Stomach (tissue), 9 donors: ENCODE data around the gene HNRNPA2B1. TPM values are rescaled to one million over a fixed set of nuclear protein-coding genes. Genes with fewer than 3 reads are reported as not detected.
"Not testable (repeated sequence)": the region's sequence is repeated elsewhere in the genome, so short reads cannot be mapped to it uniquely, and the experiment has no call there.

Experiments
- DNase-seq, 2 donors: peaks; one replicate each; pipeline versions ENCODE4 v3.0.0 to v3.0.0-alpha.2; 2013 to 2019
- H3K27ac ChIP-seq, 5 donors: fragments of 200-600 bp in 4 of 5; sonication (generic) in 4 of 5; one replicate each; pipeline ENCODE4 v1.5.1; 2013 to 2019; ENCODE audit warnings: mild to moderate bottlenecking in 1 of 5, moderate library complexity in 1 of 5
- H3K27me3 ChIP-seq, 3 donors: fragments of 200-600 bp; sonication (generic); one replicate each; pipeline ENCODE4 v1.5.1; 2017 to 2019; ENCODE audit warnings: mixed run types in 1 of 3
- H3K36me3 ChIP-seq, 4 donors: fragments of 200-600 bp; sonication (generic); 1 replicate in 3 of 4; 2 replicates in 1 of 4; pipeline ENCODE4 v1.5.1; 2016 to 2019
- H3K4me1 ChIP-seq, 4 donors: fragments of 200-600 bp; sonication (generic); one replicate each; pipeline ENCODE4 v1.5.1; 2016 to 2019
- H3K4me3 ChIP-seq, 4 donors: fragments of 200-600 bp; sonication (generic) in 3 of 4; one replicate each; pipeline ENCODE4 v1.5.1; 2016 to 2019; ENCODE audit warnings: mild to moderate bottlenecking in 1 of 4
- H3K9me3 ChIP-seq, 4 donors: fragments of 200-600 bp; sonication (generic); one replicate each; pipeline ENCODE4 v1.5.1; 2016 to 2019
- EP300 ChIP-seq: sonication (generic); formaldehyde crosslinking; IDR thresholded peaks from one replicate; pipeline ENCODE4 v1.6.1; 2017; ENCODE audit warnings: antibody characterized with exemption
- POLR2A ChIP-seq, 4 donors: fragments of 450-650 bp; IDR thresholded peaks; one replicate each; pipeline ENCODE4 v1.6.1; 2016; ENCODE audit warnings: antibody characterized with exemption in 4 of 4, control low read depth in 2 of 4, mild to moderate bottlenecking in 1 of 4, moderate library complexity in 1 of 4
- POLR2AphosphoS5 ChIP-seq, 3 donors: sonication (generic); formaldehyde crosslinking; IDR thresholded peaks; one replicate each; pipeline ENCODE4 v1.6.1; 2016; ENCODE audit warnings: antibody characterized with exemption in 3 of 3
- WGBS, 5 donors: extraction: QIAGEN DNeasy Blood & Tissue Kit in 3 of 5; methylation state at CpG; one replicate each; pipeline versions ENCODE4 v1.1.5 to v1.1.7; 2013 to 2018; 5-methylcytosine and 5-hydroxymethylcytosine counted together
- intact Hi-C: fragments of 100-400 bp; cut with DNase I; formaldehyde crosslinking; loops from one replicate; pipeline ENCODE4 v1.15.1; 2023; ENCODE audit warnings: low total_unique reads
- polyA plus RNA-seq, 3 donors: library from polyadenylated mRNA; stranded (reverse); fragments of 200-250 nt; gene quantifications; one replicate each; pipeline ENCODE4 v1.2.3, GENCODE V29; 2013
- total RNA-seq, 5 donors: library from RNA; depleted of rRNA; stranded (reverse); fragments of >200 nt; gene quantifications; one replicate each; pipeline versions ENCODE4 v1.1.0 to v1.2.3, GENCODE V29; 2014 to 2016
- TF ChIP-seq, protein P1 (sequence below), 7 experiments: fragments of 450-650 bp in 4 of 7; fragments of 200-600 bp in 3 of 7; sonication (generic) in 3 of 7; IDR thresholded peaks; one replicate each; pipeline ENCODE4 v1.5.1; 2016 to 2019; ENCODE audit warnings: antibody characterized with exemption in 7 of 7, control low read depth in 2 of 7, mild to moderate bottlenecking in 1 of 7
- donor health status: healthy with polysubstance abuse.
- donor health status: Bipolar disorder and iron deficiency.
- donor health status: healthy.

The HNRNPA2B1 gene
- total and polyA plus RNA-seq, 8 donors, result 142 to 464 (median 304) TPM

DNA sequence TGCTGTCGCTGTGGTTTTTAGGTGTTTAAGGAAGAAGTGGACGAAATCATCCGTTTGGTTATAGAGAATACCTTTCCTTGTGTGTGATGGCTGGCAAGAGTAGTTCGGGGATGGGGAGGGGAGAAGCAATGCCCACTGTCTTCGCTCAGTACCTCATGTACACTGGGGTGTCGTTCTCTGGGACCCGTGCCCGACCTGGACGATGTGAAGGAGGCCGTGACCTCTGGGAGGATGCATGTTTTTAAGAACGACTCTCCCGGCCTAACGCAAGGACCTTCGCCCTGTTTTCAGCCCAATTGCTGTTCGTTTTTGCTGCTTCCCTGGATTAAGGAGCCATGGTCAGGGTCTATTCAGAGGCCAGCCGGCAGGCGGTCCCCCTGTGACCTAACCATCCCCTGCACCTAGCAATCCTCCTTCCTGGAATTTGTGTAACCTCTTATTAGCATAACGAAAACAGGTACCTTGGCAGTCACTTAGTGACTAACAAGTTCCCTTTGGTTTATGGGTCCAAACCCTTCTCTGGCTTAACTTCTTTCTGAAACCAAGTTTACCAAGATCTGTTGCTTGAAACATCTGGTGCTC, 47.2 kb downstream of the HNRNPA2B1 start:
- H3K27me3 ChIP-seq, result peaks cover 0 to 42% (median 6%) of the 10 kb centered on the region in 3 donors
- DNase-seq, result no peak

DNA sequence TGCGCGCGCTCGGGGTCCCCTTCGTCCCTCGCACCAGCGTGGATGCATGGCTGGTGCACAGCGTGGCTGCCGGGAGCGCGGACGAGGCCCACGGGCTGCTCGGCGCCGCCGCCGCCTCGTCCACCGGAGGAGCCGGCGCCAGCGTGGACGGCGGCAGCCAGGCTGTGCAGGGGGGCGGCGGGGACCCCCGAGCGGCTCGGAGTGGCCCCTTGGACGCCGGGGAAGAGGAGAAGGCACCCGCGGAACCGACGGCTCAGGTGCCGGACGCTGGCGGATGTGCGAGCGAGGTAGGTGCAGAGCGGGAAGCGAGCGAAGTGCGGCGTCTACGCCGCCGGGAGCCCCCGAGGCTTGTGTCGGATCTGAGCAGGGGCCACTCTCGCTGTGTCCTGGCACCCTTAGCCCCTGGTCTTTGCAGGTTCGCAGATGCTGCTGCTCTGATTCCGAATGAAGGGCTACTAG, 47.7 kb downstream of the HNRNPA2B1 start:
- peak overlapping the region; percentile 59 to 76 (median 64) for H3K4me3 ChIP-seq
- intact Hi-C loops, H3K36me3 ChIP-seq, H3K9me3 ChIP-seq: not testable (repeated sequence)
- peaks cover 0 to 42% (median 6%) of the 10 kb centered on the region in 3 donors for H3K27me3 ChIP-seq
- H3K27ac ChIP-seq, result peak overlapping the region; percentile 63 to 82 (median 77)
- DNase-seq, result peak in 1 of 2 donors; percentile 45
- H3K4me1 ChIP-seq, result peaks cover 22 to 55% (median 42%) of the 10 kb centered on the region in 4 donors
- WGBS, 5 donors, result 4 to 7% (median 5%) methylated on average over 15 to 51 of the region's 54 CpGs; no CpG with 5 or more reads in 1 of the 5 donors

More for the DNA sequence above, 47.2 kb downstream of the HNRNPA2B1 start:
- Histone ChIP-seq H3K4me1 (peaks cover 22 to 55% (median 42%) of the 10 kb centered on the region in 4 donors), H3K36me3 (no peaks in the 10 kb centered on the region), H3K9me3 (no peaks in the 10 kb centered on the region), H3K27ac (peak overlapping the region; percentile 63 to 82 (median 77)), H3K4me3 (peak overlapping the region; percentile 59 to 76 (median 64))
- intact Hi-C loops, result no loop called here
- WGBS, 5 donors, result 15 to 35% (median 32%) methylated on average over 12 to 18 of the region's 18 CpGs
- TF ChIP-seq POLR2AphosphoS5 (IDR thresholded peaks at IDR 0.05) (no peak), EP300 (no peak), POLR2A (IDR thresholded peaks at IDR 0.05) (no peak)
- TF ChIP-seq, protein P1, sequence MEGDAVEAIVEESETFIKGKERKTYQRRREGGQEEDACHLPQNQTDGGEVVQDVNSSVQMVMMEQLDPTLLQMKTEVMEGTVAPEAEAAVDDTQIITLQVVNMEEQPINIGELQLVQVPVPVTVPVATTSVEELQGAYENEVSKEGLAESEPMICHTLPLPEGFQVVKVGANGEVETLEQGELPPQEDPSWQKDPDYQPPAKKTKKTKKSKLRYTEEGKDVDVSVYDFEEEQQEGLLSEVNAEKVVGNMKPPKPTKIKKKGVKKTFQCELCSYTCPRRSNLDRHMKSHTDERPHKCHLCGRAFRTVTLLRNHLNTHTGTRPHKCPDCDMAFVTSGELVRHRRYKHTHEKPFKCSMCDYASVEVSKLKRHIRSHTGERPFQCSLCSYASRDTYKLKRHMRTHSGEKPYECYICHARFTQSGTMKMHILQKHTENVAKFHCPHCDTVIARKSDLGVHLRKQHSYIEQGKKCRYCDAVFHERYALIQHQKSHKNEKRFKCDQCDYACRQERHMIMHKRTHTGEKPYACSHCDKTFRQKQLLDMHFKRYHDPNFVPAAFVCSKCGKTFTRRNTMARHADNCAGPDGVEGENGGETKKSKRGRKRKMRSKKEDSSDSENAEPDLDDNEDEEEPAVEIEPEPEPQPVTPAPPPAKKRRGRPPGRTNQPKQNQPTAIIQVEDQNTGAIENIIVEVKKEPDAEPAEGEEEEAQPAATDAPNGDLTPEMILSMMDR (IDR thresholded peaks at IDR 0.05), result no peak

DNA sequence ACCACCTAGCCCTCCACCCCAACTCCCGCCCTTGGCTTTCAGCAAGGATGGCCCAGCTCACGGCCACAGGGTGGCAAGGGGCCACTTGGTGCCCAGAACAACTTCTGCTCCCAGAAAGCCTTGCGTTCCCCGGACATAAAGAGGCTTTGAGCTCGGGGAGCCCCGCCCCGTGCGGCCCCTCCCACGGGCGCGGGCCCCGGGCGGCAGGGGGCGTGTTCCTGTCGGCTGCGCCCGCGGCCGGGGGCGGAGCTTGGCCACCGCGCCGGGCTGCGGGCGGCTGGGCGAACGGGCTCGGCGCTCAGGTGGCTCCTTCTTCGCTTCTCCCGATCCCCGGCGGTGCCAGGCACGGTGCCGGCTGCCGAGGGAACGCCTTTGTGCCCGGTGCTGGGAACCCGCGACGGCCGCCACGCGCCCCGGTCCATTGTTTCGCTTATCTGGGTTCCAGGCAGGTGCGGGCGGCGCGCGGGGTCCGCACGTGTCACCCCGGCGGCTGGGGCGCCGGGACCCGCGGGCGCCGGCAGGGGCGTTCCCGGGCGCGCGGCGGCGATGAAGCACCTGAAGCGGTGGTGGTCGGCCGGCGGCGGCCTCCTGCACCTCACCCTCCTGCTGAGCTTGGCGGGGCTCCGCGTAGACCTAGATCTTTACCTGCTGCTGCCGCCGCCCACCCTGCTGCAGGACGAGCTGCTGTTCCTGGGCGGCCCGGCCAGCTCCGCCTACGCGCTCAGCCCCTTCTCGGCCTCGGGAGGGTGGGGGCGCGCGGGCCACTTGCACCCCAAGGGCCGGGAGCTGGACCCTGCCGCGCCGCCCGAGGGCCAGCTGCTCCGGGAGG, 48.4 kb downstream of the HNRNPA2B1 start, which contains the start of gene NFE2L3:
NFE2L3 (plus strand) TSS at position 246 of the 829 bp plus-strand sequence; CDS start at position 547, 301 bp downstream.
- Histone ChIP-seq H3K36me3 (no peaks in the 10 kb centered on the region), H3K27me3 (peaks cover 0 to 42% (median 6%) of the 10 kb centered on the region in 3 donors), H3K27ac (peak within 1 kb of the TSS; percentile 63 to 84 (median 77)), H3K9me3 (no peaks in the 10 kb centered on the region), H3K4me3 (peak within 1 kb of the TSS; percentile 59 to 76 (median 64)), H3K4me1 (peaks cover 22 to 55% (median 42%) of the 10 kb centered on the region in 4 donors)
- intact Hi-C loops, result no loop called here
- peak in 2 of 3 donors; percentile 12 to 39 for TF ChIP-seq POLR2AphosphoS5 (IDR thresholded peaks at IDR 0.05)
- TF ChIP-seq EP300, result no peak
- no peak for TF ChIP-seq POLR2A (IDR thresholded peaks at IDR 0.05)
- TF ChIP-seq, protein P1 (IDR thresholded peaks at IDR 0.05), result peak in 2 of 7 experiments; percentile 12 to 62
- peak; percentile 90 to 94 for DNase-seq
- WGBS, 5 donors, result 0 to 6% (median 2%) methylated on average over 2 to 95 of the region's 95 CpGs

DNA sequence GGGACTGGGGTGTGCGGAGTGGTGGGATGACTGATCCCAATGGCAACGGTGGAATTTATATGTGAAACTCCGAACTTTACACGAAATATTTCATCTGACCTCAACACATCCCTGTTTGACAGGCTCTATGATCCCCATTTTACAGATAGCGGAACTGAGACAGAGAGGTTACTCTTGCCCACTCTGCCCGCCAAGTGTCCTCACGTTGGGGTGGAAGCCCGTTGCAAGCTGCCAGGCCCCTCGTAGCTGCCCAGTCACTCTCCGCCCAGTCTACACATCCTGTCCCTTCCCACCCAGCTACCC, 48.9 kb downstream of the HNRNPA2B1 start:
- no peaks in the 10 kb centered on the region for H3K9me3 ChIP-seq

More for the DNA sequence above, 48.9 kb downstream of the HNRNPA2B1 start:
- H3K4me3 ChIP-seq, result peak overlapping the region; percentile 59 to 76 (median 64)
- H3K27me3 ChIP-seq, result peaks cover 0 to 42% (median 6%) of the 10 kb centered on the region in 3 donors
- WGBS, 5 donors, result 62 to 74% (median 63%) methylated on average over 10 of the region's 10 CpGs
- no peak for DNase-seq
- intact Hi-C loops, result no loop called here
- H3K36me3 ChIP-seq, result no peaks in the 10 kb centered on the region
- H3K4me1 ChIP-seq, result peaks cover 22 to 49% (median 38%) of the 10 kb centered on the region in 4 donors
- TF ChIP-seq POLR2A (IDR thresholded peaks at IDR 0.05) (no peak), POLR2AphosphoS5 (IDR thresholded peaks at IDR 0.05) (no peak), EP300 (no peak)
- TF ChIP-seq, protein P1 (IDR thresholded peaks at IDR 0.05), result no peak
- H3K27ac ChIP-seq, result peak overlapping the region; percentile 63 to 84 (median 77)
